Endodermal cell (in vitro differentiated cells): ENCODE data around the gene RALGPS2. TPM values are rescaled to one million over a fixed set of nuclear protein-coding genes. Genes with fewer than 3 reads are reported as not detected.

Source experiments
- DNase-seq: peaks from one replicate; pipeline ENCODE4 v3.0.0-alpha.2; 2017
- H3K27ac ChIP-seq: 2 replicates; pipeline ENCODE4 v1.5.1; 2013; ENCODE audit warnings: mild to moderate bottlenecking, low read depth, low read length, moderate library complexity
- H3K27me3 ChIP-seq: 2 replicates; pipeline ENCODE4 v1.6.1; 2013; ENCODE audit warnings: mild to moderate bottlenecking, low read length, moderate library complexity; ENCODE audit not compliant: insufficient read depth, control insufficient read depth, poor library complexity, severe bottlenecking
- H3K36me3 ChIP-seq: 2 replicates; pipeline ENCODE4 v1.7.0; 2013; ENCODE audit warnings: mild to moderate bottlenecking, low read length, moderate library complexity; ENCODE audit not compliant: control insufficient read depth, insufficient read depth
- H3K4me1 ChIP-seq: one replicate; pipeline ENCODE4 v1.7.0; 2013; ENCODE audit warnings: low read length; ENCODE audit not compliant: control insufficient read depth, insufficient read depth
- H3K4me3 ChIP-seq: 2 replicates; pipeline ENCODE4 v1.5.1; 2013; ENCODE audit warnings: mild to moderate bottlenecking, low read length, moderate library complexity
- H3K9ac ChIP-seq: 2 replicates; pipeline ENCODE4 v1.6.1; 2013; ENCODE audit warnings: mild to moderate bottlenecking, low read length, moderate library complexity; ENCODE audit not compliant: poor library complexity, severe bottlenecking; ENCODE audit errors: extremely low read depth
- H3K9me3 ChIP-seq: 2 replicates; pipeline ENCODE4 v1.6.1; 2013; ENCODE audit warnings: mild to moderate bottlenecking, low read length, moderate library complexity; ENCODE audit not compliant: control insufficient read depth
- H3K27ac Mint-ChIP-seq: 2 replicates; pipeline ENCODE4 v1.8.0; 2020; ENCODE audit warnings: mixed read lengths
- H3K27me3 Mint-ChIP-seq: 2 replicates; pipeline ENCODE4 v1.8.0; 2021; ENCODE audit warnings: mild to moderate bottlenecking, mixed read lengths; ENCODE audit not compliant: insufficient read depth
- H3K36me3 Mint-ChIP-seq: 2 replicates; pipeline ENCODE4 v1.8.0; 2020; ENCODE audit warnings: low read depth, mixed read lengths
- H3K4me1 Mint-ChIP-seq: 2 replicates; pipeline ENCODE4 v1.8.0; 2020; ENCODE audit warnings: mixed read lengths
- H3K4me3 Mint-ChIP-seq: 2 replicates; pipeline ENCODE4 v1.8.0; 2020; ENCODE audit warnings: mild to moderate bottlenecking, moderate library complexity, mixed read lengths
- H3K9me3 Mint-ChIP-seq: 2 replicates; pipeline ENCODE4 v1.8.0; 2020; ENCODE audit warnings: mild to moderate bottlenecking, mixed read lengths
- CTCF ChIP-seq: fragments of 200-600 bp; sonication (generic); conservative IDR thresholded peaks from 2 replicates; pipeline ENCODE4 v1.5.0; 2021; ENCODE audit warnings: antibody characterized with exemption, mild to moderate bottlenecking
- WGBS, 2 experiments: methylation state at CpG; one replicate each; pipeline versions ENCODE4 v1.1.5 to v1.1.7; 2013; ENCODE audit warnings: missing lambda C conversion rate in 2 of 2, mixed read lengths in 1 of 2; ENCODE audit not compliant: insufficient coverage in 1 of 2, insufficient read length in 1 of 2; 5-methylcytosine and 5-hydroxymethylcytosine counted together
- total RNA-seq, 2 donors: library from RNA; stranded (reverse); fragmentation: NEBNext Ultra II Directional in 1 of 2; extraction: Animal tissue kit (Norgen Biotek cat#: 25700) in 1 of 2; gene quantifications; 2 replicates in 1 of 2; 3 replicates in 1 of 2; pipeline ENCODE4 v1.2.1, GENCODE V29; 2021

The RALGPS2 gene
- total RNA-seq, 2 donors from 2014 or later = 56.6 to 73.1 TPM

- no peaks in the 10 kb centered on the region for H3K27me3 ChIP-seq
- H3K27ac ChIP-seq = no peak overlapping the region
- 97% methylated on average over 2 of the region's 2 CpGs; no CpG with 5 or more reads in 1 of the 2 experiments for WGBS, 2 experiments
- Mint-ChIP-seq H3K36me3 (peaks cover 29% of the 10 kb centered on the region), H3K27me3 (no peaks in the 10 kb centered on the region), H3K4me3 (no peak overlapping the region), H3K9me3 (no peaks in the 10 kb centered on the region), H3K27ac (no peak overlapping the region), H3K4me1 (no peaks in the 10 kb centered on the region)
- H3K9ac ChIP-seq = no peak overlapping the region
- no peaks in the 10 kb centered on the region for H3K9me3 ChIP-seq
- no peak overlapping the region for H3K4me3 ChIP-seq
- no peaks in the 10 kb centered on the region for H3K4me1 ChIP-seq
- DNase-seq = no peak
- H3K36me3 ChIP-seq = peaks cover 76% of the 10 kb centered on the region
- no peak for TF ChIP-seq CTCF
These were observed 161.5 kb downstream of the RALGPS2 start for GRCh38 chr1:178886551-178886950.

GRCh38 chr1:178895928-178896327, 170.9 kb downstream of the RALGPS2 start:
- Mint-ChIP-seq H3K9me3 (peaks cover 7% of the 10 kb centered on the region), H3K36me3 (peaks cover 33% of the 10 kb centered on the region), H3K27me3 (no peaks in the 10 kb centered on the region), H3K4me3 (no peak overlapping the region), H3K27ac (no peak overlapping the region), H3K4me1 (no peaks in the 10 kb centered on the region)
- Histone ChIP-seq H3K27me3 (no peaks in the 10 kb centered on the region), H3K36me3 (peaks cover 66% of the 10 kb centered on the region), H3K9me3 (peaks cover 7% of the 10 kb centered on the region), H3K27ac (no peak overlapping the region), H3K9ac (no peak overlapping the region), H3K4me1 (no peaks in the 10 kb centered on the region), H3K4me3 (no peak overlapping the region)
- DNase-seq = no peak
- no peak for TF ChIP-seq CTCF

- no peak for DNase-seq
- H3K9ac ChIP-seq = no peak overlapping the region
- Mint-ChIP-seq H3K27ac (no peak overlapping the region), H3K9me3 (peaks cover 14% of the 10 kb centered on the region), H3K4me3 (no peak overlapping the region), H3K27me3 (no peaks in the 10 kb centered on the region), H3K4me1 (no peaks in the 10 kb centered on the region), H3K36me3 (peaks cover 45% of the 10 kb centered on the region)
- 88% methylated on average over 1 of the region's 1 CpG; no CpG with 5 or more reads in 1 of the 2 experiments for WGBS, 2 experiments
- H3K36me3 ChIP-seq = peaks cover 70% of the 10 kb centered on the region
- H3K9me3 ChIP-seq = peaks cover 13% of the 10 kb centered on the region
- no peaks in the 10 kb centered on the region for H3K4me1 ChIP-seq
- TF ChIP-seq CTCF = no peak
- H3K4me3 ChIP-seq = no peak overlapping the region
- H3K27me3 ChIP-seq = no peaks in the 10 kb centered on the region
- no peak overlapping the region for H3K27ac ChIP-seq
These were observed 173.4 kb downstream of the RALGPS2 start for GRCh38 chr1:178898401-178898800.
